Fibroblast of skin of right quadriceps (primary cell): Measurements from ENCODE around the gene PRF1.

Source experiments
- DNase-seq: peaks from one replicate; pipeline ENCODE4 v3.0.0-alpha.2; 2013

The PRF1 gene

GRCh38 chr10:70575486-70575873 is 27.1 kb downstream of the PRF1 start:
- no peak for DNase-seq

- DNase-seq = no peak
Observed at GRCh38 chr10:70573599-70574506, 28.7 kb downstream of the PRF1 start.

GRCh38 chr10:70571636-70572439 is 30.7 kb downstream of the PRF1 start:
- DNase-seq = no peak

GRCh38 chr10:70571236-70571635 is 31.3 kb downstream of the PRF1 start:
- no peak for DNase-seq

GRCh38 chr10:70568781-70569495 is 33.6 kb downstream of the PRF1 start:
- DNase-seq = no peak

GRCh38 chr10:70568113-70568512 is 34.4 kb downstream of the PRF1 start:
- no peak for DNase-seq

GRCh38 chr10:70567603-70568002 is 34.9 kb downstream of the PRF1 start:
- no peak for DNase-seq

GRCh38 chr10:70566515-70567290 is 35.8 kb downstream of the PRF1 start:
- no peak for DNase-seq

GRCh38 chr10:70565556-70566514 is 36.7 kb downstream of the PRF1 start:
- no peak for DNase-seq

GRCh38 chr10:70564901-70565351 is 37.6 kb downstream of the PRF1 start:
- DNase-seq = no peak

GRCh38 chr10:70564113-70564725 is 38.3 kb downstream of the PRF1 start:
- DNase-seq = no peak

- no peak for DNase-seq
Observed at GRCh38 chr10:70563230-70563629, 39.3 kb downstream of the PRF1 start.

- peak; percentile 27 for DNase-seq
Observed at GRCh38 chr10:70562036-70562755, 40.3 kb downstream of the PRF1 start.

- DNase-seq = no peak
Observed at GRCh38 chr10:70561558-70561957, 41.0 kb downstream of the PRF1 start.

GRCh38 chr10:70561070-70561469 is 41.5 kb downstream of the PRF1 start:
- DNase-seq = peak; percentile 54

GRCh38 chr10:70560511-70560941 is 42.0 kb downstream of the PRF1 start:
- DNase-seq = no peak

- no peak for DNase-seq
Observed at GRCh38 chr10:70559861-70560260, 42.7 kb downstream of the PRF1 start.

GRCh38 chr10:70558871-70559810 is 43.4 kb downstream of the PRF1 start:
- DNase-seq = peak; percentile 39

- DNase-seq = no peak
Observed at GRCh38 chr10:70558295-70558694, 44.2 kb downstream of the PRF1 start.
